HepG2 (cell line): ENCODE results near the gene CXCR2. TPM values are rescaled to one million over a fixed set of nuclear protein-coding genes. Genes with fewer than 3 reads are reported as not detected.

Source experiments
- ATAC-seq: fragments of 200-7000 bp; cut with Tn5 transposase; 3 replicates; pipeline ENCODE4 v1.9.1; 2020; ENCODE audit warnings: mild to moderate bottlenecking, moderate library complexity
- BruUV-seq: library from RNA; stranded (reverse); fragments of 400-500 nt; replicated peaks from 2 replicates; lab custom pipeline; 2021; lab: Mats Ljungman, UMichigan
- CTCF ChIA-PET: fragments of 300-600 bp; formaldehyde crosslinking; extraction: SDS; loops from one replicate; lab custom pipeline; 2021; ENCODE audit warnings: low total read pairs, inconsistent platforms, low intra/inter-chr PET ratio; lab: Yijun Ruan, JAX
- POLR2A ChIA-PET: fragments of 350-600 bp; sonication (Branson Sonifier 250); formaldehyde crosslinking; loops from one replicate; lab custom pipeline; 2020; ENCODE audit warnings: antibody characterized with exemption, inconsistent platforms; lab: Yijun Ruan, JAX
- DNase-seq: peaks from one replicate; pipeline ENCODE4 v3.0.0-alpha.2; 2015; ENCODE audit warnings: low spot score
- FAIRE-seq: peaks from 3 replicates; lab custom pipeline; 2011; peaks lifted over from hg19 to GRCh38; lab: Jason Lieb, UNC
- H2AFZ ChIP-seq: one replicate; pipeline ENCODE4 v1.6.1; 2011; ENCODE audit warnings: low read length, inconsistent platforms
- H3K27ac ChIP-seq: fragments of 300-600 bp; 3 replicates; pipeline ENCODE4 v1.8.0; 2011; ENCODE audit warnings: mixed run types, mild to moderate bottlenecking, mixed read lengths, low read length, inconsistent platforms; ENCODE audit not compliant: insufficient read depth; ENCODE audit errors: extremely low read length
- H3K27me3 ChIP-seq, 2 experiments: fragments of 200-600 bp in 1 of 2; 2 replicates in 1 of 2; 3 replicates in 1 of 2; pipeline versions ENCODE4 v1.6.0 to v1.8.0; 2011; ENCODE audit warnings: low read length in 2 of 2, mild to moderate bottlenecking in 2 of 2, moderate library complexity in 2 of 2, inconsistent platforms in 1 of 2; ENCODE audit not compliant: insufficient read depth in 2 of 2, control insufficient read depth in 1 of 2
- H3K36me3 ChIP-seq, 2 experiments: fragments of 200-600 bp in 1 of 2; replicated peaks in 1 of 2; 2 replicates in 1 of 2; 3 replicates in 1 of 2; pipeline versions ENCODE4 v1.5.1 to v1.8.0; 2011; ENCODE audit warnings: low read length in 2 of 2, inconsistent platforms in 1 of 2; ENCODE audit not compliant: insufficient read depth in 2 of 2, control insufficient read depth in 1 of 2
- H3K4me1 ChIP-seq: 2 replicates; pipeline ENCODE4 v1.5.1; 2012; ENCODE audit warnings: low read length, inconsistent platforms; ENCODE audit not compliant: insufficient read depth
- H3K4me2 ChIP-seq: 2 replicates; pipeline ENCODE4 v1.6.0; 2011; ENCODE audit warnings: low read depth, low read length, inconsistent platforms
- H3K4me3 ChIP-seq, 3 experiments: fragments of 200-600 bp in 1 of 3; sonication (generic), shearing (Covaris generic) in 1 of 3; replicated peaks in 1 of 3; 2 replicates each; pipeline ENCODE4 v1.5.1; 2011 to 2016; ENCODE audit warnings: low read length in 3 of 3, inconsistent platforms in 2 of 3, low read depth in 2 of 3, mild to moderate bottlenecking in 2 of 3, control low read depth in 1 of 3, mixed read lengths in 1 of 3; ENCODE audit not compliant: insufficient read depth in 1 of 3
- H3K79me2 ChIP-seq: one replicate; pipeline ENCODE4 v1.6.1; 2011; ENCODE audit warnings: low read length, inconsistent platforms; ENCODE audit not compliant: insufficient read depth
- H3K9ac ChIP-seq: 2 replicates; pipeline ENCODE4 v1.6.0; 2011; ENCODE audit warnings: mild to moderate bottlenecking, low read depth, low read length, inconsistent platforms; ENCODE audit not compliant: insufficient read depth
- H3K9me3 ChIP-seq: 2 replicates; pipeline ENCODE4 v1.5.1; 2012; ENCODE audit warnings: mild to moderate bottlenecking, low read length
- H4K20me1 ChIP-seq: 2 replicates; pipeline ENCODE4 v1.6.0; 2011; ENCODE audit warnings: inconsistent platforms, mild to moderate bottlenecking, low read length, moderate library complexity; ENCODE audit not compliant: insufficient read depth
- BATF2 ChIP-seq: sonication (generic); formaldehyde crosslinking; IDR thresholded peaks from 2 replicates; pipeline ENCODE4 v1.8.0; 2022; ENCODE audit warnings: mild to moderate bottlenecking, missing genetic modification reagents, moderate library complexity
- CBX2 ChIP-seq, 2 experiments: fragments of 200-600 bp in 1 of 2; sonication (generic); formaldehyde crosslinking in 1 of 2; IDR thresholded peaks; 2 replicates each; pipeline versions ENCODE4 v1.7.0 to v1.8.1; 2018 to 2022; ENCODE audit warnings: low read depth in 2 of 2, low read length in 1 of 2, mild to moderate bottlenecking in 1 of 2, missing genetic modification reagents in 1 of 2
- DMAP1 ChIP-seq: IDR thresholded peaks from 2 replicates; pipeline ENCODE4 v1.6.1; 2016
- HDAC2 ChIP-seq: sonication (generic); formaldehyde crosslinking; IDR thresholded peaks from 2 replicates; pipeline ENCODE4 v1.4.0; 2020; ENCODE audit warnings: missing genetic modification reagents
- SMAD3 ChIP-seq: sonication (generic); formaldehyde crosslinking; IDR thresholded peaks from 2 replicates; pipeline ENCODE4 v1.4.0; 2020; ENCODE audit warnings: missing genetic modification reagents
- SOX5 ChIP-seq: IDR thresholded peaks from 2 replicates; pipeline ENCODE4 v1.6.1; 2016; ENCODE audit warnings: borderline replicate concordance
- TEAD3 ChIP-seq: optimal IDR thresholded peaks from 2 replicates; pipeline ENCODE3; 2016; ENCODE audit warnings: borderline replicate concordance
- ZFP36 ChIP-seq: fragments of 150-350 bp; IDR thresholded peaks from 2 replicates; pipeline ENCODE4 v1.6.1; 2018; ENCODE audit warnings: borderline replicate concordance, low read length, low read depth; ENCODE audit not compliant: partially characterized antibody
- ZMYM2 ChIP-seq: sonication (generic); formaldehyde crosslinking; IDR thresholded peaks from 2 replicates; pipeline ENCODE4 v1.8.0; 2022; ENCODE audit warnings: mild to moderate bottlenecking, missing genetic modification reagents
- ZMYM4 ChIP-seq: sonication (generic); formaldehyde crosslinking; IDR thresholded peaks from 2 replicates; pipeline ENCODE4 v1.8.1; 2023; ENCODE audit warnings: mild to moderate bottlenecking, missing genetic modification reagents
- ZNF101 ChIP-seq: sonication (generic); formaldehyde crosslinking; IDR thresholded peaks from 2 replicates; pipeline ENCODE4 v1.4.0; 2020; ENCODE audit warnings: mild to moderate bottlenecking, low read depth, missing genetic modification reagents, borderline replicate concordance
- ZNF232 ChIP-seq: sonication (generic); formaldehyde crosslinking; IDR thresholded peaks from 2 replicates; pipeline ENCODE4 v1.4.0; 2020; ENCODE audit warnings: missing genetic modification reagents, borderline replicate concordance
- ZNF34 ChIP-seq: sonication (generic); formaldehyde crosslinking; IDR thresholded peaks from 2 replicates; pipeline ENCODE4 v1.4.0; 2020; ENCODE audit warnings: mild to moderate bottlenecking, missing genetic modification reagents, borderline replicate concordance
- ZNF567 ChIP-seq: sonication (generic); formaldehyde crosslinking; IDR thresholded peaks from 2 replicates; pipeline ENCODE4 v1.8.1; 2023; ENCODE audit warnings: mild to moderate bottlenecking, missing genetic modification reagents, borderline replicate concordance
- ZNF768 ChIP-seq: sonication (generic); formaldehyde crosslinking; IDR thresholded peaks from 2 replicates; pipeline ENCODE4 v1.4.0; 2020; ENCODE audit warnings: missing genetic modification reagents
- ZNF775 ChIP-seq: sonication (generic); formaldehyde crosslinking; IDR thresholded peaks from 2 replicates; pipeline ENCODE4 v1.4.0; 2020; ENCODE audit warnings: missing genetic modification reagents, mild to moderate bottlenecking, moderate library complexity, borderline replicate concordance
- WGBS: methylation state at CpG from one replicate; pipeline ENCODE4 v1.1.6; 2017; ENCODE audit warnings: low lambda C conversion rate; 5-methylcytosine and 5-hydroxymethylcytosine counted together
- in situ Hi-C: cut with HindIII; loops from 2 replicates; pipeline ENCODE4 v1.10.0; 2017; ENCODE audit warnings: low pct_unique_long_range_greater_than_20kb; ENCODE audit not compliant: extremely low pct_ligation_motif_present
- intact Hi-C: fragments of 100-400 bp; cut with micrococcal nuclease; formaldehyde crosslinking; loops from one replicate; pipeline ENCODE4 v1.10.0; 2022; ENCODE audit not compliant: unreplicated experiment
- polyA plus RNA-seq, 8 experiments: library from polyadenylated mRNA; depleted of rRNA in 3 of 8; stranded (reverse) in 7 of 8; unstranded in 1 of 8; fragments of >200 nt; fragmentation: Illumina TruSeq in 4 of 8; extraction: Trizol in 4 of 8; gene quantifications; 2 replicates each; pipeline versions ENCODE4 v1.2.1 to v1.2.3, GENCODE V29; 2011 to 2016; ENCODE audit warnings: low read depth in 4 of 8, missing spikeins in 1 of 8, mixed read lengths in 1 of 8; ENCODE audit not compliant: insufficient read depth in 1 of 8
- total RNA-seq, 5 experiments: library from RNA; depleted of rRNA; stranded (reverse); fragments of >200 nt; fragmentation: Illumina TruSeq; extraction: Trizol; gene quantifications; 2 replicates each; pipeline ENCODE4 v1.2.3, GENCODE V29; 2016; ENCODE audit warnings: low read depth in 1 of 5
- TF ChIP-seq, protein P1 (sequence below): sonication (generic); formaldehyde crosslinking; IDR thresholded peaks from 2 replicates; pipeline ENCODE4 v1.5.0; 2020; ENCODE audit warnings: missing genetic modification reagents
- TF ChIP-seq, protein P2 (sequence below): sonication (generic); formaldehyde crosslinking; IDR thresholded peaks from 2 replicates; pipeline ENCODE4 v1.9.0; 2021; ENCODE audit warnings: missing genetic modification reagents, mild to moderate bottlenecking, borderline replicate concordance

The CXCR2 gene
- total and polyA plus RNA-seq, 2 of the 13 experiments (the other 11 are each of a cell fraction or from before 2014, with no cell fraction given): not detected

DNA sequence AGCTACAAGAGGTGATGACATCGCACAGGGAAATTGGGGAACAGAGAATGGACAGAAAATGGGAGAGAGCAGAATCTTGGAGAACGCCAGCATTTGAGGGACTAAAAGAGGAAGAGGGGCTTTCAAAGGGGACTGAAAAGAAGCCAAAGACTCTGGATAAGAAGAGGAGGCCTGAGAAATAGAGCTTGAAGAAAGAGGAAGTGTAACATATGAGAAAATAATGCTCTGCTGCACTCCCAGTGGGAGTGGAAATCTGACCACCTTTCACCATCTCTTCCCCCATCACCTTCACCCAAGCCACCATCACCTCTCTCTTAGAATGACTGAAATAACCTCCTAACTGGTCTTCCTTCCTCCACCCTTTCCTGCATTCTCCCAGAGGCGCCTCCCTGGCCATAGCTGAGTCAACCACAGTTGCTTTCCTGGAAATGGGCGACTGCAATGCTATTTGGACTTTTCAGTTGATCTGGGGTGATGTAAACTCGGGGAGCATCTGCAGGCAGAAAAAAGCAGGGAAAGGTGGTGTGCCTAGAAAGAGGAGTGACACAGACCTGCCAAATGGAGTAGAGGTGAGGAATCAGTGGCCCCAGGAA, 24.1 kb downstream of the CXCR2 start (continued):
- TF ChIP-seq, protein P1, sequence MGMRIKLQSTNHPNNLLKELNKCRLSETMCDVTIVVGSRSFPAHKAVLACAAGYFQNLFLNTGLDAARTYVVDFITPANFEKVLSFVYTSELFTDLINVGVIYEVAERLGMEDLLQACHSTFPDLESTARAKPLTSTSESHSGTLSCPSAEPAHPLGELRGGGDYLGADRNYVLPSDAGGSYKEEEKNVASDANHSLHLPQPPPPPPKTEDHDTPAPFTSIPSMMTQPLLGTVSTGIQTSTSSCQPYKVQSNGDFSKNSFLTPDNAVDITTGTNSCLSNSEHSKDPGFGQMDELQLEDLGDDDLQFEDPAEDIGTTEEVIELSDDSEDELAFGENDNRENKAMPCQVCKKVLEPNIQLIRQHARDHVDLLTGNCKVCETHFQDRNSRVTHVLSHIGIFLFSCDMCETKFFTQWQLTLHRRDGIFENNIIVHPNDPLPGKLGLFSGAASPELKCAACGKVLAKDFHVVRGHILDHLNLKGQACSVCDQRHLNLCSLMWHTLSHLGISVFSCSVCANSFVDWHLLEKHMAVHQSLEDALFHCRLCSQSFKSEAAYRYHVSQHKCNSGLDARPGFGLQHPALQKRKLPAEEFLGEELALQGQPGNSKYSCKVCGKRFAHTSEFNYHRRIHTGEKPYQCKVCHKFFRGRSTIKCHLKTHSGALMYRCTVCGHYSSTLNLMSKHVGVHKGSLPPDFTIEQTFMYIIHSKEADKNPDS (CRISPR knock-in tag): no peak
- TF ChIP-seq SOX5 (no peak), ZNF768 (no peak), ZMYM4 (no peak), ZNF101 (CRISPR knock-in tag) (no peak)

DNA sequence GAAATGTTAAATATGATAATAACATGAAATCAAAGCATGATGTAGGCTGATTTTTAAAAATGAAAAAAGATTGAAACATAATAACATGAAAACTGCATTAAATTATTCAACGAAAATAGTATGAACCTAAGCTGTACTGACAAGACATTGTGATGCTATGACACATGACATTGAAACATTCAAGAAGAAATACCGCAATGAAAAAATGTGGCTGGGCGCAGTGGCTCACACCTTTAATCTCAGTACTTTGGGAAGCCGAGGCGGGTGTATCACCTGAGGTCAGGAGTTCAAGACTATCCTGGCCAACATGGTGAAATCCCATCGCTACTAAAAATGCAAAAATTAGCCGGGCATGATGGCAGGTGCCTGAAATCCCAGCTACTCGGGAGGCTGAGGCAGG, 26.3 kb downstream of the CXCR2 start:
- FAIRE-seq: no peak
- ChIA-PET CTCF (no interaction called here), POLR2A (no interaction called here)
- H3K4me2 ChIP-seq: no peak overlapping the region
- peaks cover 2 to 43% of the 10 kb centered on the region in 2 experiments; a peak in 4 of 5 replicates for H3K27me3 ChIP-seq
- no peak for DNase-seq
- no peaks in the 10 kb centered on the region for H4K20me1 ChIP-seq
- BruUV-seq: no TSS peak
- H3K4me3 ChIP-seq: no peak overlapping the region
- intact Hi-C loops (no loop called here), in situ Hi-C loops (no loop called here)
- H3K4me1 ChIP-seq: no peaks in the 10 kb centered on the region
- H3K9ac ChIP-seq: no peak overlapping the region
- no peaks in the 10 kb centered on the region for H3K79me2 ChIP-seq
- no peak for ATAC-seq
- H3K27ac ChIP-seq: no peak overlapping the region
- 32% methylated on average over 8 of the region's 8 CpGs for WGBS
- H3K36me3 ChIP-seq: no peaks in the 10 kb centered on the region
- TF ChIP-seq TEAD3 (CRISPR knock-in tag): no peak
- TF ChIP-seq ZMYM2 (CRISPR knock-in tag): no peak
- no peak for TF ChIP-seq ZNF775 (CRISPR knock-in tag)
- TF ChIP-seq, protein P2, sequence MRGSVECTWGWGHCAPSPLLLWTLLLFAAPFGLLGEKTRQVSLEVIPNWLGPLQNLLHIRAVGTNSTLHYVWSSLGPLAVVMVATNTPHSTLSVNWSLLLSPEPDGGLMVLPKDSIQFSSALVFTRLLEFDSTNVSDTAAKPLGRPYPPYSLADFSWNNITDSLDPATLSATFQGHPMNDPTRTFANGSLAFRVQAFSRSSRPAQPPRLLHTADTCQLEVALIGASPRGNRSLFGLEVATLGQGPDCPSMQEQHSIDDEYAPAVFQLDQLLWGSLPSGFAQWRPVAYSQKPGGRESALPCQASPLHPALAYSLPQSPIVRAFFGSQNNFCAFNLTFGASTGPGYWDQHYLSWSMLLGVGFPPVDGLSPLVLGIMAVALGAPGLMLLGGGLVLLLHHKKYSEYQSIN: no peak
- TF ChIP-seq ZNF232: no peak
- no peak for TF ChIP-seq ZFP36
- TF ChIP-seq CBX2 (IDR thresholded peaks at IDR 0.05; ENCODE audit: low read depth, low read length): no peak
- no peak for TF ChIP-seq CBX2 (CRISPR knock-in tag; IDR thresholded peaks at IDR 0.05; ENCODE audit: low read depth)
- no peak for TF ChIP-seq HDAC2 (CRISPR knock-in tag)
- no peak for TF ChIP-seq DMAP1 (CRISPR knock-in tag)
- TF ChIP-seq ZNF34 (CRISPR knock-in tag): no peak
- no peak for TF ChIP-seq BATF2 (CRISPR knock-in tag)
- TF ChIP-seq SMAD3 (CRISPR knock-in tag): no peak
- TF ChIP-seq ZNF567 (CRISPR knock-in tag): no peak
- H3K9me3 ChIP-seq: no peaks in the 10 kb centered on the region
- H2AFZ ChIP-seq: no peak overlapping the region
